Measurements from ENCODE around the gene ALDH3A2. TPM values are rescaled to one million over a fixed set of nuclear protein-coding genes. Genes with fewer than 3 reads are reported as not detected.

Gene ALDH3A2
- total RNA-seq, 2 experiments from 2014 or later: 20.8 to 26.7 TPM

GRCh38 chr17:19708431-19709175 lies 60.1 kb downstream of the ALDH3A2 start:
- ChIA-PET POLR2A (no interaction called here), CTCF (no interaction called here)

- POLR2A ChIA-PET: no interaction called here
- CTCF ChIA-PET: interaction anchor here (1.4 kb wide), 1 partner anchor 57 kb away, joined by 3 read pairs; no protein-coding TSS in a partner anchor
Observed at GRCh38 chr17:19709841-19710240, 61.3 kb downstream of the ALDH3A2 start.

GRCh38 chr17:19712436-19713004 lies 64.0 kb downstream of the ALDH3A2 start:
- ChIA-PET POLR2A (no interaction called here), CTCF (no interaction called here)

- ChIA-PET POLR2A (no interaction called here), CTCF (no interaction called here)
Observed at GRCh38 chr17:19713462-19713861, 64.9 kb downstream of the ALDH3A2 start.

- POLR2A ChIA-PET: no interaction called here
- CTCF ChIA-PET: no interaction called here
Observed at GRCh38 chr17:19713901-19714361, 65.4 kb downstream of the ALDH3A2 start.

- POLR2A ChIA-PET: no interaction called here
- CTCF ChIA-PET: no interaction called here
Observed at GRCh38 chr17:19714542-19715411, 66.2 kb downstream of the ALDH3A2 start.

- ChIA-PET POLR2A (no interaction called here), CTCF (no interaction called here)
Observed at GRCh38 chr17:19716108-19717030, 67.8 kb downstream of the ALDH3A2 start, which contains the start of gene SLC47A2. TSS of gene SLC47A2 (minus strand) at chr17:19716584. CDS start at chr17:19716555, 29 bp downstream.

GRCh38 chr17:19717031-19717360 lies 68.4 kb downstream of the ALDH3A2 start:
- ChIA-PET POLR2A (no interaction called here), CTCF (no interaction called here)

- CTCF ChIA-PET: no interaction called here
- POLR2A ChIA-PET: no interaction called here
Observed at GRCh38 chr17:19717411-19717908, 68.9 kb downstream of the ALDH3A2 start.

GRCh38 chr17:19718041-19718612 lies 69.6 kb downstream of the ALDH3A2 start:
- ChIA-PET POLR2A (no interaction called here), CTCF (no interaction called here)

GRCh38 chr17:19718613-19719354 lies 70.2 kb downstream of the ALDH3A2 start:
- ChIA-PET CTCF (interaction anchor here (0.6 kb wide), 1 partner anchor 26 kb away, joined by 3 read pairs; no protein-coding TSS in a partner anchor), POLR2A (no interaction called here)

GRCh38 chr17:19719355-19720209 lies 71.0 kb downstream of the ALDH3A2 start:
- CTCF ChIA-PET: interaction anchor here (0.6 to 1.0 kb wide), 2 partner anchors 21 to 25 kb away, joined by 3 to 5 read pairs; no protein-coding TSS in a partner anchor

GRCh38 chr17:19720210-19720475 lies 71.6 kb downstream of the ALDH3A2 start:
- POLR2A ChIA-PET: no interaction called here
- CTCF ChIA-PET: interaction anchor here (1.0 kb wide), 1 partner anchor 20 kb away, joined by 5 read pairs; no protein-coding TSS in a partner anchor

More at GRCh38 chr17:19719355-19720209, 71.0 kb downstream of the ALDH3A2 start:
- POLR2A ChIA-PET: no interaction called here

GRCh38 chr17:19720631-19721426 lies 72.3 kb downstream of the ALDH3A2 start:
- ChIA-PET CTCF (interaction anchor here (0.6 to 1.0 kb wide), 2 partner anchors 20 to 44 kb away, joined by 3 to 5 read pairs; no protein-coding TSS in a partner anchor), POLR2A (no interaction called here)

GRCh38 chr17:19723964-19724363 lies 75.4 kb downstream of the ALDH3A2 start:
- POLR2A ChIA-PET: no interaction called here
- CTCF ChIA-PET: interaction anchor here (0.7 kb wide), 1 partner anchor 32 kb away, joined by 4 read pairs; no protein-coding TSS in a partner anchor

All from activated CD8-positive, alpha-beta memory T cell treated with anti-CD3 and anti-CD28 coated beads for 36 hours (primary cell).